Stimulated activated CD8-positive, alpha-beta memory T cell treated with anti-CD3 and anti-CD28 coated beads, Interleukin-7, amount 100 ng/mL, for 48 hours (primary cell): ENCODE measurements around the gene MAP1LC3B.

ENCODE experiments used
- DNase-seq, 2 donors: peaks; one replicate each; pipeline ENCODE4 v3.0.0-alpha.2; 2020; ENCODE audit warnings: low read depth in 1 of 2; ENCODE audit errors: extremely low read depth in 1 of 2

Gene MAP1LC3B

GRCh38 chr16:87391950-87392820 lies at the start of gene MAP1LC3B:
Gene MAP1LC3B (plus strand): TSS chr16:87392336. CDS start chr16:87392428, 92 bp downstream.
- DNase-seq: peak; percentile 93 to 100

- DNase-seq: no peak
Observed at GRCh38 chr16:87342504-87342903, 49.6 kb upstream of the MAP1LC3B start.

- no peak for DNase-seq
Observed at GRCh38 chr16:87342978-87343752, 49.0 kb upstream of the MAP1LC3B start.

GRCh38 chr16:87343753-87344050 lies 48.4 kb upstream of the MAP1LC3B start:
- no peak for DNase-seq

GRCh38 chr16:87344165-87344930 lies 47.8 kb upstream of the MAP1LC3B start:
- no peak for DNase-seq

- peak; percentile 15 to 35 for DNase-seq
Observed at GRCh38 chr16:87344931-87345631, 47.1 kb upstream of the MAP1LC3B start.

- DNase-seq: no peak
Observed at GRCh38 chr16:87345726-87346424, 46.3 kb upstream of the MAP1LC3B start.

- no peak for DNase-seq
Observed at GRCh38 chr16:87346517-87347060, 45.5 kb upstream of the MAP1LC3B start.

- DNase-seq: no peak
Observed at GRCh38 chr16:87347932-87348615, 44.1 kb upstream of the MAP1LC3B start.

GRCh38 chr16:87348616-87349157 lies 43.4 kb upstream of the MAP1LC3B start:
- DNase-seq: no peak

GRCh38 chr16:87350031-87350430 lies 42.1 kb upstream of the MAP1LC3B start:
- no peak for DNase-seq

- no peak for DNase-seq
Observed at GRCh38 chr16:87350681-87351319, 41.3 kb upstream of the MAP1LC3B start.

GRCh38 chr16:87351320-87351698 lies 40.8 kb upstream of the MAP1LC3B start:
- no peak for DNase-seq

GRCh38 chr16:87352818-87353217 lies 39.3 kb upstream of the MAP1LC3B start:
- DNase-seq: no peak

- no peak for DNase-seq
Observed at GRCh38 chr16:87353613-87354012, 38.5 kb upstream of the MAP1LC3B start.

GRCh38 chr16:87356491-87356853 lies 35.7 kb upstream of the MAP1LC3B start:
- no peak for DNase-seq

GRCh38 chr16:87358250-87358649 lies 33.9 kb upstream of the MAP1LC3B start:
- no peak for DNase-seq

- no peak for DNase-seq
Observed at GRCh38 chr16:87358696-87359095, 33.4 kb upstream of the MAP1LC3B start.

GRCh38 chr16:87359121-87359520 lies 33.0 kb upstream of the MAP1LC3B start:
- DNase-seq: no peak
